Natural killer cell (primary cell): ENCODE measurements around the gene AR. TPM values are rescaled to one million over a fixed set of nuclear protein-coding genes. Genes with fewer than 3 reads are reported as not detected.

ENCODE experiments used
- ATAC-seq, 3 donors: fragments of 150-1000 bp in 2 of 3; fragments of 200-7000 bp in 1 of 3; cut with Tn5 transposase; 1 replicate in 1 of 3; 2 replicates in 2 of 3; pipeline ENCODE4 v1.10.0; 2021; ENCODE audit warnings: mild to moderate bottlenecking in 2 of 3, moderate library complexity in 2 of 3
- DNase-seq, 2 donors: peaks; one replicate each; pipeline versions ENCODE4 v3.0.0 to v3.0.0-alpha.2; 2013 to 2021; ENCODE audit warnings: mixed read lengths in 1 of 2
- H3K27ac ChIP-seq: one replicate; pipeline ENCODE4 v1.5.1; 2013; ENCODE audit warnings: mild to moderate bottlenecking, low read length
- H3K27me3 ChIP-seq: one replicate; pipeline ENCODE4 v1.6.1; 2013; ENCODE audit warnings: low read length; ENCODE audit not compliant: control insufficient read depth, insufficient read depth
- H3K36me3 ChIP-seq: one replicate; pipeline ENCODE4 v1.6.1; 2013; ENCODE audit warnings: low read length; ENCODE audit not compliant: control insufficient read depth, insufficient read depth
- H3K4me1 ChIP-seq: one replicate; pipeline ENCODE4 v1.6.1; 2013; ENCODE audit warnings: low read length; ENCODE audit not compliant: control insufficient read depth, insufficient read depth
- H3K4me3 ChIP-seq: one replicate; pipeline ENCODE4 v1.5.1; 2013; ENCODE audit warnings: low read length
- H3K9me3 ChIP-seq: one replicate; pipeline ENCODE4 v1.6.1; 2013; ENCODE audit warnings: low read length; ENCODE audit not compliant: control insufficient read depth, insufficient read depth
- H3K27ac Mint-ChIP-seq, 2 donors: one replicate each; pipeline ENCODE4 v1.8.0; 2022; ENCODE audit warnings: mild to moderate bottlenecking in 2 of 2, mixed read lengths in 2 of 2, moderate library complexity in 1 of 2
- H3K27me3 Mint-ChIP-seq, 2 donors: one replicate each; pipeline ENCODE4 v1.8.0; 2022; ENCODE audit warnings: low read depth in 2 of 2, mixed read lengths in 2 of 2
- H3K36me3 Mint-ChIP-seq: one replicate; pipeline ENCODE4 v1.8.0; 2022; ENCODE audit warnings: mixed read lengths
- H3K4me1 Mint-ChIP-seq, 2 donors: one replicate each; pipeline ENCODE4 v1.8.0; 2022; ENCODE audit warnings: mixed read lengths in 2 of 2
- H3K4me3 Mint-ChIP-seq: one replicate; pipeline ENCODE4 v1.8.0; 2022; ENCODE audit warnings: mild to moderate bottlenecking, moderate library complexity, mixed read lengths
- H3K9me3 Mint-ChIP-seq, 2 donors: one replicate each; pipeline ENCODE4 v1.8.0; 2022; ENCODE audit warnings: mixed read lengths in 2 of 2
- CTCF ChIP-seq: fragments of 200-600 bp; IDR thresholded peaks from one replicate; pipeline ENCODE4 v1.8.0; 2022; ENCODE audit warnings: antibody characterized with exemption
- WGBS: methylation state at CpG from one replicate; pipeline ENCODE4 v1.1.7; 2013; ENCODE audit warnings: missing lambda C conversion rate; ENCODE audit not compliant: insufficient coverage; 5-methylcytosine and 5-hydroxymethylcytosine counted together
- intact Hi-C: fragments of 100-400 bp; cut with micrococcal nuclease; formaldehyde crosslinking; loops from one replicate; pipeline ENCODE4 v1.14.2; 2022
- total RNA-seq, 4 donors: library from RNA; stranded (reverse); fragments of 120-200 nt in 1 of 4; gene quantifications; one replicate each; pipeline versions ENCODE4 v1.2.3 to v1.2.4, GENCODE V29; 2013 to 2022

The AR gene
- total RNA-seq, 3 donors from 2014 or later (not counting 1 experiment from before 2014, with no cell fraction given): 0.02 TPM; not detected in 2

GRCh38 chrX:67570839-67571238 lies 27.0 kb downstream of the AR start:
- Mint-ChIP-seq H3K9me3 (no peaks in the 10 kb centered on the region), H3K4me1 (no peaks in the 10 kb centered on the region), H3K27ac (no peak overlapping the region), H3K27me3 (peaks cover 0 to 23% of the 10 kb centered on the region in 2 donors), H3K36me3 (no peaks in the 10 kb centered on the region), H3K4me3 (no peak overlapping the region)
- no peak overlapping the region for H3K27ac ChIP-seq
- H3K9me3 ChIP-seq: no peaks in the 10 kb centered on the region
- H3K4me1 ChIP-seq: no peaks in the 10 kb centered on the region
- no peak overlapping the region for H3K4me3 ChIP-seq
- no peaks in the 10 kb centered on the region for H3K36me3 ChIP-seq
- intact Hi-C loops: no loop called here
- TF ChIP-seq CTCF: no peak
- no peak for ATAC-seq
- DNase-seq: no peak
- H3K27me3 ChIP-seq: no peaks in the 10 kb centered on the region

- H3K9me3 ChIP-seq: no peaks in the 10 kb centered on the region
- Mint-ChIP-seq H3K9me3 (no peaks in the 10 kb centered on the region), H3K36me3 (no peaks in the 10 kb centered on the region), H3K27ac (no peak overlapping the region), H3K27me3 (peaks cover 0 to 19% of the 10 kb centered on the region in 2 donors), H3K4me3 (no peak overlapping the region), H3K4me1 (no peaks in the 10 kb centered on the region)
- DNase-seq (no peak), ATAC-seq (no peak)
- no CpG with 5 or more reads among the region's 2 CpGs for WGBS
- intact Hi-C loops: no loop called here
- no peak for TF ChIP-seq CTCF
- no peaks in the 10 kb centered on the region for H3K4me1 ChIP-seq
- no peaks in the 10 kb centered on the region for H3K27me3 ChIP-seq
- H3K36me3 ChIP-seq: no peaks in the 10 kb centered on the region
- no peak overlapping the region for H3K27ac ChIP-seq
- no peak overlapping the region for H3K4me3 ChIP-seq
Observed at GRCh38 chrX:67574696-67575095, 30.9 kb downstream of the AR start.

GRCh38 chrX:67582436-67582835 lies 38.6 kb downstream of the AR start:
- Mint-ChIP-seq H3K27me3 (peaks cover 0 to 3% of the 10 kb centered on the region in 2 donors), H3K4me1 (no peaks in the 10 kb centered on the region), H3K27ac (no peak overlapping the region), H3K36me3 (no peaks in the 10 kb centered on the region), H3K4me3 (no peak overlapping the region), H3K9me3 (peaks cover 0 to 8% of the 10 kb centered on the region in 2 donors)
- H3K4me1 ChIP-seq: no peaks in the 10 kb centered on the region
- no peak for TF ChIP-seq CTCF
- H3K9me3 ChIP-seq: no peaks in the 10 kb centered on the region
- H3K4me3 ChIP-seq: no peak overlapping the region
- no peak for ATAC-seq
- no peaks in the 10 kb centered on the region for H3K27me3 ChIP-seq
- H3K36me3 ChIP-seq: no peaks in the 10 kb centered on the region
- no peak overlapping the region for H3K27ac ChIP-seq
- intact Hi-C loops: no loop called here
- DNase-seq: no peak
- WGBS: 100% methylated on average over 2 of the region's 4 CpGs

- no peaks in the 10 kb centered on the region for H3K36me3 ChIP-seq
- DNase-seq: no peak
- Mint-ChIP-seq H3K9me3 (peaks cover 0 to 8% of the 10 kb centered on the region in 2 donors), H3K27me3 (peaks cover 0 to 3% of the 10 kb centered on the region in 2 donors), H3K36me3 (no peaks in the 10 kb centered on the region), H3K4me3 (no peak overlapping the region), H3K4me1 (no peaks in the 10 kb centered on the region), H3K27ac (no peak overlapping the region)
- intact Hi-C loops: no loop called here
- no peaks in the 10 kb centered on the region for H3K9me3 ChIP-seq
- no peak overlapping the region for H3K4me3 ChIP-seq
- H3K27ac ChIP-seq: no peak overlapping the region
- no peaks in the 10 kb centered on the region for H3K4me1 ChIP-seq
- H3K27me3 ChIP-seq: no peaks in the 10 kb centered on the region
- ATAC-seq: no peak
- TF ChIP-seq CTCF: no peak
- WGBS: no CpG with 5 or more reads among the region's 1 CpG
Observed at GRCh38 chrX:67583171-67583570, 39.4 kb downstream of the AR start.
